ENCODE results near the gene S100A5.
A peak's percentile ranks its signal among the peaks of the same experiment; 100 is the strongest.
"Not testable (repeated sequence)": the region's sequence is repeated elsewhere in the genome, so short reads cannot be mapped to it uniquely, and the experiment has no call there.

Gene S100A5

GRCh38 chr1:153526132-153526543 is 14.6 kb downstream of the S100A5 start:
- Histone ChIP-seq H3K4me3 (ENCODE audit: low read depth, low read length) (no peak overlapping the region), H3K9me3 (ENCODE audit: severe bottlenecking) (peaks cover 2% of the 10 kb centered on the region), H3K27me3 (ENCODE audit: insufficient read depth, low read depth, severe bottlenecking) (no peaks in the 10 kb centered on the region), H3K36me3 (no peaks in the 10 kb centered on the region), H3K27ac (peak overlapping the region; percentile 86)
- DNase-seq: no peak
- TF ChIP-seq CTCF (IDR thresholded peaks at IDR 0.05; ENCODE audit: low read depth, low read length): no peak

GRCh38 chr1:153525088-153525728 is 15.5 kb downstream of the S100A5 start:
- Histone ChIP-seq H3K9me3 (ENCODE audit: severe bottlenecking) (peaks cover 2% of the 10 kb centered on the region), H3K27ac (peak overlapping the region; percentile 86), H3K36me3 (no peaks in the 10 kb centered on the region), H3K27me3 (ENCODE audit: insufficient read depth, low read depth, severe bottlenecking) (no peaks in the 10 kb centered on the region), H3K4me3 (ENCODE audit: low read depth, low read length) (no peak overlapping the region)
- TF ChIP-seq CTCF (IDR thresholded peaks at IDR 0.05; ENCODE audit: low read depth, low read length): no peak
- DNase-seq: peak; percentile 97

- not testable (repeated sequence) for H3K4me3 ChIP-seq (ENCODE audit: low read depth, low read length); H3K9me3 ChIP-seq (ENCODE audit: severe bottlenecking); DNase-seq; H3K36me3 ChIP-seq; H3K27ac ChIP-seq; H3K27me3 ChIP-seq (ENCODE audit: insufficient read depth, low read depth, severe bottlenecking)
Observed at GRCh38 chr1:153522353-153523048, 18.2 kb downstream of the S100A5 start.

- not testable (repeated sequence) for DNase-seq; H3K4me3 ChIP-seq (ENCODE audit: low read depth, low read length); H3K27ac ChIP-seq; H3K27me3 ChIP-seq (ENCODE audit: insufficient read depth, low read depth, severe bottlenecking); H3K36me3 ChIP-seq; H3K9me3 ChIP-seq (ENCODE audit: severe bottlenecking)
Observed at GRCh38 chr1:153521808-153522207, 18.9 kb downstream of the S100A5 start.

- peak; percentile 36 for DNase-seq
- H3K4me3 ChIP-seq (ENCODE audit: low read depth, low read length): no peak overlapping the region
- peaks cover 2% of the 10 kb centered on the region for H3K9me3 ChIP-seq (ENCODE audit: severe bottlenecking)
- TF ChIP-seq CTCF (IDR thresholded peaks at IDR 0.05; ENCODE audit: low read depth, low read length): no peak
- H3K27ac ChIP-seq: no peak overlapping the region
- H3K36me3 ChIP-seq: no peaks in the 10 kb centered on the region
- no peaks in the 10 kb centered on the region for H3K27me3 ChIP-seq (ENCODE audit: insufficient read depth, low read depth, severe bottlenecking)
Observed at GRCh38 chr1:153520818-153521476, 19.8 kb downstream of the S100A5 start.

GRCh38 chr1:153520137-153520691 is 20.5 kb downstream of the S100A5 start:
- H3K27ac ChIP-seq: not testable (repeated sequence)
- DNase-seq: peak; percentile 7

GRCh38 chr1:153519242-153519641 is 21.5 kb downstream of the S100A5 start:
- no peaks in the 10 kb centered on the region for H3K27me3 ChIP-seq (ENCODE audit: insufficient read depth, low read depth, severe bottlenecking)
- peak; percentile 1 for DNase-seq
- no peak overlapping the region for H3K4me3 ChIP-seq (ENCODE audit: low read depth, low read length)
- H3K36me3 ChIP-seq: no peaks in the 10 kb centered on the region
- no peak for TF ChIP-seq CTCF (IDR thresholded peaks at IDR 0.05; ENCODE audit: low read depth, low read length)
- H3K9me3 ChIP-seq (ENCODE audit: severe bottlenecking): peaks cover 2% of the 10 kb centered on the region
- H3K27ac ChIP-seq: no peak overlapping the region

More at GRCh38 chr1:153520137-153520691, 20.5 kb downstream of the S100A5 start:
- not testable (repeated sequence) for H3K4me3 ChIP-seq (ENCODE audit: low read depth, low read length); H3K27me3 ChIP-seq (ENCODE audit: insufficient read depth, low read depth, severe bottlenecking); H3K36me3 ChIP-seq; H3K9me3 ChIP-seq (ENCODE audit: severe bottlenecking)
